KMS-11 (cell line): Measurements from ENCODE around the gene RIC8A.
A peak's percentile ranks its signal among the peaks of the same experiment; 100 is the strongest.

Source experiments
- H2AFZ ChIP-seq: fragments of 200-600 bp; sonication (generic); 2 replicates; pipeline ENCODE4 v1.6.1; 2016; ENCODE audit warnings: antibody characterized with exemption, mixed run types, low read depth
- H3K27ac ChIP-seq: fragments of 200-600 bp; sonication (generic); 2 replicates; pipeline ENCODE4 v1.6.1; 2016; ENCODE audit warnings: mild to moderate bottlenecking, mixed run types
- H3K27me3 ChIP-seq: fragments of 200-600 bp; sonication (generic); 2 replicates; pipeline ENCODE4 v1.6.1; 2017; ENCODE audit warnings: mild to moderate bottlenecking, low read depth, mixed run types, moderate library complexity; ENCODE audit not compliant: insufficient read depth
- H3K36me3 ChIP-seq: fragments of 200-600 bp; sonication (generic); 2 replicates; pipeline ENCODE4 v1.6.1; 2017; ENCODE audit warnings: mild to moderate bottlenecking, mixed run types; ENCODE audit not compliant: insufficient read depth
- H3K4me1 ChIP-seq: fragments of 200-600 bp; sonication (generic); 2 replicates; pipeline ENCODE4 v1.6.1; 2016; ENCODE audit warnings: mild to moderate bottlenecking, low read depth, mixed run types; ENCODE audit not compliant: poor library complexity, severe bottlenecking
- H3K4me2 ChIP-seq: fragments of 200-600 bp; sonication (generic); 2 replicates; pipeline ENCODE4 v1.7.0; 2016; ENCODE audit warnings: mild to moderate bottlenecking, mixed run types
- H3K4me3 ChIP-seq: fragments of 200-600 bp; sonication (generic); IDR thresholded peaks from 2 replicates; pipeline ENCODE4 v1.6.1; 2017; ENCODE audit warnings: low read depth, low read length, mixed read lengths; ENCODE audit not compliant: insufficient read depth
- H3K79me2 ChIP-seq: fragments of 200-600 bp; sonication (generic); 2 replicates; pipeline ENCODE4 v1.6.1; 2016; ENCODE audit warnings: low read depth, mixed run types; ENCODE audit not compliant: insufficient read depth
- H3K9ac ChIP-seq: fragments of 200-600 bp; sonication (generic); 2 replicates; pipeline ENCODE4 v1.6.1; 2016; ENCODE audit warnings: mild to moderate bottlenecking, mixed run types
- H4K20me1 ChIP-seq: fragments of 200-600 bp; sonication (generic); 2 replicates; pipeline ENCODE4 v1.6.1; 2016; ENCODE audit warnings: mild to moderate bottlenecking, mixed run types; ENCODE audit not compliant: insufficient read depth
- CTCF ChIP-seq: fragments of 200-600 bp; sonication (generic); conservative IDR thresholded peaks from 2 replicates; pipeline ENCODE4 v1.6.1; 2017; ENCODE audit warnings: low read depth, mild to moderate bottlenecking, antibody characterized with exemption, low read length, moderate library complexity, mixed read lengths

RIC8A gene

GRCh38 chr11:207863-208180 is 314 bp downstream of the RIC8A start:
- Histone ChIP-seq H3K4me1 (peaks cover 18% of the 10 kb centered on the region), H3K4me3 (no peak overlapping the region), H4K20me1 (no peaks in the 10 kb centered on the region), H3K9ac (peak overlapping the region; percentile 77), H3K36me3 (no peaks in the 10 kb centered on the region; the same call in 1 of the 2 replicates), H3K27me3 (no peaks in the 10 kb centered on the region), H2AFZ (peak overlapping the region; percentile 48), H3K79me2 (peaks cover 40% of the 10 kb centered on the region), H3K27ac (peak overlapping the region; percentile 93), H3K4me2 (peak overlapping the region; percentile 98)
- no peak for TF ChIP-seq CTCF

GRCh38 chr11:208181-208916 is 841 bp downstream of the RIC8A start:
- peak overlapping the region; percentile 93 for H3K27ac ChIP-seq
- H3K4me1 ChIP-seq: peaks cover 18% of the 10 kb centered on the region
- no peaks in the 10 kb centered on the region; the same call in 1 of the 2 replicates for H3K36me3 ChIP-seq
- peak overlapping the region; percentile 77 for H3K9ac ChIP-seq
- no peak for TF ChIP-seq CTCF
- no peak overlapping the region for H3K4me3 ChIP-seq
- peaks cover 40% of the 10 kb centered on the region for H3K79me2 ChIP-seq
- no peaks in the 10 kb centered on the region for H4K20me1 ChIP-seq
- peak overlapping the region; percentile 48 for H2AFZ ChIP-seq
- no peaks in the 10 kb centered on the region for H3K27me3 ChIP-seq
- H3K4me2 ChIP-seq: peak overlapping the region; percentile 98

GRCh38 chr11:208917-209260 is 1.4 kb downstream of the RIC8A start:
- peak overlapping the region; percentile 64; the same call in 1 of the 2 replicates for H3K4me2 ChIP-seq
- no peaks in the 10 kb centered on the region for H4K20me1 ChIP-seq
- H3K4me3 ChIP-seq: no peak overlapping the region
- peaks cover 40% of the 10 kb centered on the region for H3K79me2 ChIP-seq
- H3K27me3 ChIP-seq: no peaks in the 10 kb centered on the region
- no peaks in the 10 kb centered on the region; the same call in 1 of the 2 replicates for H3K36me3 ChIP-seq
- no peak for TF ChIP-seq CTCF
- peak overlapping the region; percentile 48; the same call in 1 of the 2 replicates for H2AFZ ChIP-seq
- 0 out of 2 replicates have a peak overlapping the region, but pooled peaks have one; percentile 93 for H3K27ac ChIP-seq
- peaks cover 18% of the 10 kb centered on the region for H3K4me1 ChIP-seq
- no peak overlapping the region; the same call in 1 of the 2 replicates for H3K9ac ChIP-seq

GRCh38 chr11:209275-210121 is 2.0 kb downstream of the RIC8A start:
- H3K79me2 ChIP-seq: peaks cover 40% of the 10 kb centered on the region
- H4K20me1 ChIP-seq: no peaks in the 10 kb centered on the region
- H3K9ac ChIP-seq: no peak overlapping the region; the same call in 1 of the 2 replicates
- peaks cover 18% of the 10 kb centered on the region for H3K4me1 ChIP-seq
- H3K27me3 ChIP-seq: no peaks in the 10 kb centered on the region
- H3K4me2 ChIP-seq: peak overlapping the region; percentile 64
- TF ChIP-seq CTCF: no peak
- no peak overlapping the region for H2AFZ ChIP-seq
- H3K36me3 ChIP-seq: no peaks in the 10 kb centered on the region; the same call in 1 of the 2 replicates
- H3K4me3 ChIP-seq: no peak overlapping the region
- no peak overlapping the region for H3K27ac ChIP-seq
